ENCODE measurements around the gene ST8SIA2. TPM values are rescaled to one million over a fixed set of nuclear protein-coding genes. Genes with fewer than 3 reads are reported as not detected.

The ST8SIA2 gene
- total and polyA plus RNA-seq, 2 experiments from 2014 or later, result 0.87 to 1.1 TPM

DNA sequence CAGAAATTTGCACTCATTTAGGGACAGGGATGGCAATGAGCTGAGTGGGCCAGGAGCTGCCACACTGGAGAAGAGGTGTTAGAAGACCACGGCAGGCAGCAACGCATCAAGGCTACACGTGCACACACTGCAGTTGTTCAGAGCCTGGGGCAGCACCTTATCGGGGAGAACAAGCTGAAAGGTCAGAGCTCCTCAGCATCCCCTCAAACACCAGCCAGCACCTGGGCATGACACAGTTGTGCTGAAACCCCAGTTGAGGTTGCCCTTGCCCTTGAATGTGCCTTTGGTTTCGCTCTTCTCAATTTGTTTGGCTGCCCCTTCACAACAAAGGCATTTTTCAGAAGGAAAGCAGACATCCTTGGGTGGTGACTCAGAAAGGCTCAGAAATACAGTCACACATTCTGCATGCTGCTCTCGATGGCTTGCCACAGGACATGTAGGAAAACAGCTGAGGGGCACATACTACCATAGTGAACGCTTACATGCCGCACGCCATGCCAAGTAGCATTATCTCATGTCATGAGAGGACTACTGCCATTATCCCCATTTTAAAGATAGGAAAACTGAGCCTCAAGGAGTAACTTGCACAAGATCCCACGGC, 57.6 kb downstream of the ST8SIA2 start:
- Histone ChIP-seq H4K20me1 (ENCODE audit: insufficient read depth, poor library complexity, severe bottlenecking) (no peaks in the 10 kb centered on the region), H3K9me2 (replicated peaks; ENCODE audit: insufficient read depth) (no peaks in the 10 kb centered on the region), H3K79me2 (no peaks in the 10 kb centered on the region), H2AFZ (no peak overlapping the region), H3K4me1 (ENCODE audit: insufficient read depth) (no peaks in the 10 kb centered on the region), H3K9me3 (ENCODE audit: low read depth) (no peaks in the 10 kb centered on the region), H3K36me3 (replicated peaks; ENCODE audit: insufficient read depth, low read depth) (no peaks in the 10 kb centered on the region), H3K4me2 (no peak overlapping the region), H3K27me3 (no peaks in the 10 kb centered on the region), H3K27ac (no peak overlapping the region), H3K4me3 (no peak overlapping the region)
- no peak for DNase-seq (ENCODE audit: low spot score)
- 96% methylated on average over 10 of the region's 10 CpGs for WGBS (ENCODE audit: low lambda C conversion rate, missing lambda C conversion rate)
- TF ChIP-seq EZH2phosphoT487 (IDR thresholded peaks at IDR 0.05; ENCODE audit: low read depth, severe bottlenecking, unreplicated experiment) (no peak), EZH2 (IDR thresholded peaks at IDR 0.05; ENCODE audit: borderline replicate concordance) (no peak)
- TF ChIP-seq, protein P1, sequence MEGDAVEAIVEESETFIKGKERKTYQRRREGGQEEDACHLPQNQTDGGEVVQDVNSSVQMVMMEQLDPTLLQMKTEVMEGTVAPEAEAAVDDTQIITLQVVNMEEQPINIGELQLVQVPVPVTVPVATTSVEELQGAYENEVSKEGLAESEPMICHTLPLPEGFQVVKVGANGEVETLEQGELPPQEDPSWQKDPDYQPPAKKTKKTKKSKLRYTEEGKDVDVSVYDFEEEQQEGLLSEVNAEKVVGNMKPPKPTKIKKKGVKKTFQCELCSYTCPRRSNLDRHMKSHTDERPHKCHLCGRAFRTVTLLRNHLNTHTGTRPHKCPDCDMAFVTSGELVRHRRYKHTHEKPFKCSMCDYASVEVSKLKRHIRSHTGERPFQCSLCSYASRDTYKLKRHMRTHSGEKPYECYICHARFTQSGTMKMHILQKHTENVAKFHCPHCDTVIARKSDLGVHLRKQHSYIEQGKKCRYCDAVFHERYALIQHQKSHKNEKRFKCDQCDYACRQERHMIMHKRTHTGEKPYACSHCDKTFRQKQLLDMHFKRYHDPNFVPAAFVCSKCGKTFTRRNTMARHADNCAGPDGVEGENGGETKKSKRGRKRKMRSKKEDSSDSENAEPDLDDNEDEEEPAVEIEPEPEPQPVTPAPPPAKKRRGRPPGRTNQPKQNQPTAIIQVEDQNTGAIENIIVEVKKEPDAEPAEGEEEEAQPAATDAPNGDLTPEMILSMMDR (IDR thresholded peaks at IDR 0.05; ENCODE audit: poor library complexity), result no peak

DNA sequence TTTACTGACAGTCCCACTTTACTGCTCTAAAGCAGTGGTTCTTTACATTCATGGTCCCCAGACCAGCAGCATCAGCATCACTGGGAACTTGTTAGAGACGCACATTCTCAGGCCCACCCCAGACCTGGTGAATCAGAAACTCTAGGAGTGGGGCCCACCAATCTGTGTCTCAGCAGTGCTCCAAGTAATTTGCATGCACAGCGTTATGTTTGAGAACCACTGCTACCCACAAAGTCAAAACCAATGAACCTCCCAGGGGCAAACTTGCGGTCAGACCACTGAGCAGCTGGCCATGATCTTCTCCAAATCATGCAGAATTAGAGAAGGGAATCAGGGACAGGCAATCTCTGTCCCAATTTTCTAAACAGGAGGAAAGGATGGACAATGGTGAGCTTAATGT, 58.5 kb downstream of the ST8SIA2 start:
- no peak overlapping the region for H3K4me3 ChIP-seq
- H3K36me3 ChIP-seq (replicated peaks; ENCODE audit: insufficient read depth, low read depth), result no peaks in the 10 kb centered on the region
- WGBS (ENCODE audit: low lambda C conversion rate, missing lambda C conversion rate), result 97% methylated on average over 3 of the region's 3 CpGs

DNA sequence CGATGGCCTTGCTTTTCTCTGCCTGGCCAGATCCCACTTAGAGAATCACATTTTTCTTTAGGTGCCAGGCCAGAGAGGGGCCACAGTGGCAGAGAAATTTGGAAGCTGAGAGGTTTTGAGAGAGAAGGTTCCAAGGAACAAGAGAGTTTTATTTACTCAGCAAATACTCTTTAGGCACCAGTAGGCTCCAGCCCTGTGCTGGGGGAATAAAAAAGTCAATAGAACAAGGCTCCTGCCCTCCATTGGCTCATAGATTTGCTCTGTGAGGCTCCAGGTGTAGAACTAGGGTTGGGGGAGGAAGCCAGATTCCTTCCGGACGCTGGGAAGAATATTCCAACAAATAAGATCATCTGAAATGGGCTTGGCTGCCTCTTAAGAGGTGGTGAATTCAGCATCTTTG, 59.9 kb downstream of the ST8SIA2 start:
- Histone ChIP-seq H3K9me2 (replicated peaks; ENCODE audit: insufficient read depth) (no peaks in the 10 kb centered on the region), H3K27ac (no peak overlapping the region), H3K36me3 (replicated peaks; ENCODE audit: insufficient read depth, low read depth) (no peaks in the 10 kb centered on the region), H2AFZ (no peak overlapping the region), H3K79me2 (no peaks in the 10 kb centered on the region), H3K4me3 (no peak overlapping the region), H3K4me1 (ENCODE audit: insufficient read depth) (no peaks in the 10 kb centered on the region), H3K9me3 (ENCODE audit: low read depth) (no peaks in the 10 kb centered on the region), H3K27me3 (no peaks in the 10 kb centered on the region), H4K20me1 (ENCODE audit: insufficient read depth, poor library complexity, severe bottlenecking) (no peaks in the 10 kb centered on the region), H3K4me2 (no peak overlapping the region)
- DNase-seq (ENCODE audit: low spot score), result no peak
- TF ChIP-seq, protein P1 (IDR thresholded peaks at IDR 0.05; ENCODE audit: poor library complexity), result no peak
- TF ChIP-seq EZH2 (IDR thresholded peaks at IDR 0.05; ENCODE audit: borderline replicate concordance), result no peak
- TF ChIP-seq EZH2phosphoT487 (IDR thresholded peaks at IDR 0.05; ENCODE audit: low read depth, severe bottlenecking, unreplicated experiment), result no peak
- 50% methylated on average over 3 of the region's 3 CpGs for WGBS (ENCODE audit: low lambda C conversion rate, missing lambda C conversion rate)

More for the DNA sequence above, 58.5 kb downstream of the ST8SIA2 start:
- TF ChIP-seq EZH2phosphoT487 (IDR thresholded peaks at IDR 0.05; ENCODE audit: low read depth, severe bottlenecking, unreplicated experiment), result no peak
- Histone ChIP-seq H3K27ac (no peak overlapping the region), H3K4me2 (no peak overlapping the region), H2AFZ (no peak overlapping the region), H3K27me3 (no peaks in the 10 kb centered on the region), H4K20me1 (ENCODE audit: insufficient read depth, poor library complexity, severe bottlenecking) (no peaks in the 10 kb centered on the region), H3K9me2 (replicated peaks; ENCODE audit: insufficient read depth) (no peaks in the 10 kb centered on the region), H3K4me1 (ENCODE audit: insufficient read depth) (no peaks in the 10 kb centered on the region), H3K9me3 (ENCODE audit: low read depth) (no peaks in the 10 kb centered on the region), H3K79me2 (no peaks in the 10 kb centered on the region)
- no peak for DNase-seq (ENCODE audit: low spot score)

DNA sequence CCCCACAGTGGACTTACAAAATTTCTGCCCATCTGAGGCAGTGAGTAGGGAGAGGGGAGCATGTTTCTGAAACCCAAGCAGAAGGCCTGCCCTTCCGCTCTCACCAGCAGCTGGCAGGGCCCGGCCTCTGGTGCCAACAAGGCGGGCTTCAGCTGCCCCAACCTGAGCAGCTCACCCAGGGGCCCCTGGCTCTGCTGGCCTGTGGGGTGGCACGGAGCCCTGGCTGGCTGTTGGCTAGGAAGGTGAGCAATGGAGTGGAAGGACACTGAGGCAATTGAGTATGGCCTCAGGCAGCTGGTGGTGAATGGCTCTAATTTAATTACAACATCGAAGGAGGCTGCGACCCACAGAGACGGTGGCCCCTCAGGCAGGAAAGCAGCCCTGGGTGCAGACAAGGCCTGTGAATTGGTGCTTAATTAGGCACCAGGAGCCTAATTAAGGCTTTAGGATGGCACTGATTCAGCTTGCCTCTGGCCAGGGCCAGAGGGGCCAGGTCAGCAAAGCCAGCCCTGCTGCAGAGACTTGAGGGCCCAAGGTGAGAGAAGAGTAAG, 60.9 kb downstream of the ST8SIA2 start:
- no peak for DNase-seq (ENCODE audit: low spot score)
- WGBS (ENCODE audit: low lambda C conversion rate, missing lambda C conversion rate), result 92% methylated on average over 7 of the region's 7 CpGs
- TF ChIP-seq, protein P1 (IDR thresholded peaks at IDR 0.05; ENCODE audit: poor library complexity), result no peak
- TF ChIP-seq EZH2 (IDR thresholded peaks at IDR 0.05; ENCODE audit: borderline replicate concordance) (no peak), EZH2phosphoT487 (IDR thresholded peaks at IDR 0.05; ENCODE audit: low read depth, severe bottlenecking, unreplicated experiment) (no peak)
- Histone ChIP-seq H2AFZ (no peak overlapping the region), H3K27ac (no peak overlapping the region), H3K9me3 (ENCODE audit: low read depth) (no peaks in the 10 kb centered on the region), H4K20me1 (ENCODE audit: insufficient read depth, poor library complexity, severe bottlenecking) (no peaks in the 10 kb centered on the region), H3K9me2 (replicated peaks; ENCODE audit: insufficient read depth) (no peaks in the 10 kb centered on the region), H3K4me1 (ENCODE audit: insufficient read depth) (no peaks in the 10 kb centered on the region), H3K4me2 (no peak overlapping the region), H3K79me2 (no peaks in the 10 kb centered on the region), H3K36me3 (replicated peaks; ENCODE audit: insufficient read depth, low read depth) (no peaks in the 10 kb centered on the region), H3K4me3 (no peak overlapping the region), H3K27me3 (no peaks in the 10 kb centered on the region)

Measured in hepatocyte (in vitro differentiated cells).